CD4-positive, alpha-beta memory T cell (primary cell): ENCODE data around the gene GSK3A. TPM values are rescaled to one million over a fixed set of nuclear protein-coding genes. Genes with fewer than 3 reads are reported as not detected.

ENCODE experiments used
- CTCF ChIA-PET: fragments of 350-600 bp; sonication (Branson Sonifier 250); formaldehyde crosslinking; loops from one replicate; lab custom pipeline; 2021; ENCODE audit warnings: inconsistent platforms; ENCODE audit not compliant: partially characterized antibody; lab: Charles Lee
- POLR2A ChIA-PET: fragments of 350-600 bp; sonication (Branson Sonifier 250); formaldehyde crosslinking; loops from one replicate; lab custom pipeline; 2021; ENCODE audit not compliant: partially characterized antibody; lab: Charles Lee
- DNase-seq, 5 donors: peaks; one replicate each; pipeline versions ENCODE4 v3.0.0 to v3.0.0-alpha.2; 2020 to 2022; ENCODE audit warnings: mixed read lengths in 1 of 5
- H3K27ac ChIP-seq: one replicate; pipeline ENCODE4 v1.7.0; 2013; ENCODE audit warnings: low read depth, low read length
- H3K27me3 ChIP-seq: 2 replicates; pipeline ENCODE4 v1.7.0; 2013; ENCODE audit warnings: mild to moderate bottlenecking, low read length, moderate library complexity; ENCODE audit not compliant: insufficient read depth
- H3K36me3 ChIP-seq: 2 replicates; pipeline ENCODE4 v1.7.0; 2013; ENCODE audit warnings: mild to moderate bottlenecking, low read length, moderate library complexity; ENCODE audit not compliant: insufficient read depth
- H3K4me1 ChIP-seq: 2 replicates; pipeline ENCODE4 v1.7.0; 2013; ENCODE audit warnings: mild to moderate bottlenecking, low read length, moderate library complexity; ENCODE audit not compliant: insufficient read depth
- H3K4me3 ChIP-seq, 2 donors: one replicate each; pipeline ENCODE4 v1.7.0; 2013; ENCODE audit warnings: low read length in 2 of 2, mild to moderate bottlenecking in 1 of 2
- H3K9me3 ChIP-seq, 2 donors: one replicate each; pipeline ENCODE4 v1.7.0; 2013; ENCODE audit warnings: low read length in 2 of 2, control low read depth in 1 of 2; ENCODE audit not compliant: control insufficient read depth in 1 of 2
- H3K27ac Mint-ChIP-seq, 7 donors: one replicate each; pipeline ENCODE4 v1.8.0; 2020 to 2021; ENCODE audit warnings: mixed read lengths in 7 of 7, mild to moderate bottlenecking in 6 of 7, inconsistent platforms in 3 of 7, moderate library complexity in 3 of 7
- H3K27me3 Mint-ChIP-seq, 2 donors: one replicate each; pipeline ENCODE4 v1.8.0; 2020 to 2021; ENCODE audit warnings: mixed read lengths in 2 of 2
- H3K36me3 Mint-ChIP-seq, 2 donors: one replicate each; pipeline ENCODE4 v1.8.0; 2020 to 2021; ENCODE audit warnings: mixed read lengths in 2 of 2, inconsistent platforms in 1 of 2, mild to moderate bottlenecking in 1 of 2
- H3K4me1 Mint-ChIP-seq, 4 donors: one replicate each; pipeline ENCODE4 v1.8.0; 2020 to 2021; ENCODE audit warnings: mixed read lengths in 4 of 4, mild to moderate bottlenecking in 1 of 4
- H3K4me3 Mint-ChIP-seq, 8 donors: one replicate each; pipeline ENCODE4 v1.8.0; 2020 to 2021; ENCODE audit warnings: mixed read lengths in 8 of 8, mild to moderate bottlenecking in 7 of 8, moderate library complexity in 6 of 8, inconsistent platforms in 3 of 8
- H3K9me3 Mint-ChIP-seq, 8 donors: one replicate each; pipeline ENCODE4 v1.8.0; 2020 to 2021; ENCODE audit warnings: mixed read lengths in 8 of 8, mild to moderate bottlenecking in 5 of 8, inconsistent platforms in 3 of 8, moderate library complexity in 1 of 8
- intact Hi-C: fragments of 100-400 bp; cut with micrococcal nuclease; formaldehyde crosslinking; loops from one replicate; pipeline ENCODE4 v1.15.1; 2023
- polyA plus RNA-seq, 2 donors: library from polyadenylated mRNA; unstranded; fragments of 300-500 nt; fragmentation: Illumina TruSeq; gene quantifications; one replicate each; pipeline ENCODE4 v1.2.3, GENCODE V29; 2021
- total RNA-seq, 2 experiments: library from RNA; stranded (reverse); gene quantifications; one replicate each; pipeline ENCODE4 v1.2.3, GENCODE V29; 2021

GSK3A gene
- total and polyA plus RNA-seq, 4 experiments from 2014 or later = 10.0 to 38.9 (median 30.0) TPM

DNA sequence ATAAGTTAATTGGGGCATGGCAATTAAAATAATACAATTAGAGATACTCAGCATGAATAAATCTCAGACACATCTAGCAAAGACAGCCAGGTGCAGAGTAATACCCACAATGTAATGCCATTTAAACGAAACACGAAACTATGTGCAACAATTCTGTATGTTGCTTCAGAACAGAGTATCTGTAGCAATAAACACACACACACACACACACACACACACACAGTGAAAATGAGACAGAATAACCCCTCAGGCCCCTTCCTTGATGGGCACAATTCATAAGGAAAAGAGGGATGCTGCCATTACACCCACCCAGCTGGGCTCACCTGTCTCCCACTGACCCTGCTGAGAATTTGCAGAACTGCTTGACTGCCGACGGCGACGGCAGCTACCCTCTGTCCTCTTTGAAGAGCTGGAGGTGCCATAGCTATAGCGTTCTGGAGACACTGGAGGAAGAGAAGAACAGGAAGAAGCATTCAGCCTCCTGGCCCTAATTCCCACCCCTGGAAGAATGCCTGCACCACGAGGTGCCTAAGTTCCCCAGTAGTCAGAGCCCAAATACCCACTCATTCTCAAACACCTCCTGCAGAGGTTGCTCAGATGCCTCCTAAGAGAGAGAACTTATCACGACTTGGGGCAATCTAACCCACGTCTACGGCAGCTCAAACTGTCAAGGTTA, 27.5 kb downstream of the GSK3A start:
- H3K9me3 Mint-ChIP-seq = peaks cover 0 to 6% (median 0%) of the 10 kb centered on the region in 8 donors
- Histone ChIP-seq H3K27ac (peak overlapping the region; percentile 90), H3K4me1 (peaks cover 71% of the 10 kb centered on the region), H3K4me3 (no peak overlapping the region), H3K27me3 (no peaks in the 10 kb centered on the region), H3K36me3 (peaks cover 40% of the 10 kb centered on the region), H3K9me3 (no peaks in the 10 kb centered on the region)
- peaks cover 30 to 46% of the 10 kb centered on the region in 2 donors for H3K36me3 Mint-ChIP-seq
- H3K4me3 Mint-ChIP-seq = peak overlapping the region; percentile 90 to 98 (median 94)
- no peaks in the 10 kb centered on the region for H3K27me3 Mint-ChIP-seq
- POLR2A ChIA-PET = interaction anchor here (0.5 to 9.7 kb wide), 4 partner anchors 14 to 92 kb away, joined by 3 to 149 read pairs (median 52); partner anchors contain the start of gene GSK3A
- H3K4me1 Mint-ChIP-seq = peaks cover 46 to 69% (median 63%) of the 10 kb centered on the region in 4 donors
- intact Hi-C loops = no loop called here
- peak overlapping the region; percentile 77 to 97 (median 87) for H3K27ac Mint-ChIP-seq
- CTCF ChIA-PET = interaction anchor here (0.7 to 2.7 kb wide), 7 partner anchors 11 to 132 kb away, joined by 3 to 17 read pairs (median 5); partner anchors contain the start of gene GSK3A
- DNase-seq = no peak

DNA sequence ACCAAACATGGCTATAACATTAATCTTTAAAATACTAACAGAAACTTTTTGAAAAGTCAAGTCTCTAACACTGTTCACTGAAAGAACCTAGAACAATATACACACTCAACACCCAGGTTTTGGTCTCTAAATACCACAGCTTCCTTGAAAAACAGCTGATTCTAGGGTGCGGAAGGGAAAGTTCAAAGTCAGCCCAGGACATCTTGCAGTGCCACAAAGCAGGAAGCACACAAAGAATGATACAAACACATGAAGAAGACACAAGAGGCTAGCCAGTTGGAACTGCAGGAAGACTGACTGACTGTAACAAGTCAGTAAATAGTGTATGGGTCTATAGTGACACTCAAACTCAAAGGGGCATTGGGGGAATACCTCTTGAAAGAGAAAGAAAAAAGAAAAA, 29.5 kb downstream of the GSK3A start:
- Histone ChIP-seq H3K36me3 (peaks cover 60% of the 10 kb centered on the region), H3K4me3 (no peak overlapping the region), H3K4me1 (peaks cover 71% of the 10 kb centered on the region), H3K27ac (peak overlapping the region; percentile 18), H3K27me3 (no peaks in the 10 kb centered on the region), H3K9me3 (no peaks in the 10 kb centered on the region)
- Mint-ChIP-seq H3K4me3 (peak overlapping the region in 7 of 8 donors; percentile 15 to 81 (median 68)), H3K36me3 (peaks cover 48 to 64% of the 10 kb centered on the region in 2 donors), H3K9me3 (peaks cover 0 to 6% (median 0%) of the 10 kb centered on the region in 8 donors), H3K27me3 (no peaks in the 10 kb centered on the region), H3K4me1 (peaks cover 46 to 70% (median 63%) of the 10 kb centered on the region in 4 donors), H3K27ac (peak overlapping the region; percentile 63 to 92 (median 84))
- DNase-seq = no peak
- intact Hi-C loops = no loop called here
- ChIA-PET POLR2A (interaction anchor here (0.7 to 1.7 kb wide), 3 partner anchors 11 to 14 kb away, joined by 3 to 7 read pairs (median 3); no protein-coding TSS in a partner anchor), CTCF (interaction anchor here (0.7 to 1.1 kb wide), 3 partner anchors 19 to 105 kb away, joined by 3 read pairs; no protein-coding TSS in a partner anchor)

DNA sequence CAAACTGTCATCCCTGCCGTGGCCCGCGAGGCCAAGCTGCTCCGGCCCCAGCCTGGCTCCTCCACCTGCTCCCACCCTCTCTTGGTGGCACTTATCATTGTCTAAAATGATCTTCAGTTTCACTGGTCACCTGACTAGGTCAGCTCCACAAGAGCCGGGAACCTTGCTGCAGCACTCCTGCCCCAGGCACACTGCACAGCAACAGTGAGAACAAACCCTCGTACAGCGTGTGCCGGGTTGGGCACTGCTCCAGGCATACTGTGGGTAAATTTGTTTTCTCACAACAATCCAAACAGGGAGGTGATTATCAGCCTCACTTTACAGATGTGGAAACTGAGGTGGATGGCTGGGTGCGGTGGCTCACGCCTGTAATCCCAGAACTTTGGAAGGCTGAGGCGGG, 33.8 kb downstream of the GSK3A start:
- Mint-ChIP-seq H3K27ac (peak overlapping the region in 4 of 7 donors; percentile 6 to 75 (median 48)), H3K36me3 (peaks cover 62 to 71% of the 10 kb centered on the region in 2 donors), H3K4me3 (no peak overlapping the region), H3K9me3 (peaks cover 0 to 3% (median 0%) of the 10 kb centered on the region in 8 donors), H3K4me1 (peaks cover 46 to 78% (median 62%) of the 10 kb centered on the region in 4 donors), H3K27me3 (no peaks in the 10 kb centered on the region)
- peak overlapping the region; percentile 27 for H3K27ac ChIP-seq
- CTCF ChIA-PET = no interaction called here
- POLR2A ChIA-PET = interaction anchor here (0.8 to 2.0 kb wide), 2 partner anchors 18 to 34 kb away, joined by 3 to 9 read pairs; partner anchors contain the start of gene GSK3A
- H3K36me3 ChIP-seq = peaks cover 78% of the 10 kb centered on the region
- H3K27me3 ChIP-seq = no peaks in the 10 kb centered on the region
- H3K4me3 ChIP-seq = no peak overlapping the region
- H3K4me1 ChIP-seq = peaks cover 83% of the 10 kb centered on the region
- no peak for DNase-seq
- intact Hi-C loops = no loop called here
- no peaks in the 10 kb centered on the region for H3K9me3 ChIP-seq

DNA sequence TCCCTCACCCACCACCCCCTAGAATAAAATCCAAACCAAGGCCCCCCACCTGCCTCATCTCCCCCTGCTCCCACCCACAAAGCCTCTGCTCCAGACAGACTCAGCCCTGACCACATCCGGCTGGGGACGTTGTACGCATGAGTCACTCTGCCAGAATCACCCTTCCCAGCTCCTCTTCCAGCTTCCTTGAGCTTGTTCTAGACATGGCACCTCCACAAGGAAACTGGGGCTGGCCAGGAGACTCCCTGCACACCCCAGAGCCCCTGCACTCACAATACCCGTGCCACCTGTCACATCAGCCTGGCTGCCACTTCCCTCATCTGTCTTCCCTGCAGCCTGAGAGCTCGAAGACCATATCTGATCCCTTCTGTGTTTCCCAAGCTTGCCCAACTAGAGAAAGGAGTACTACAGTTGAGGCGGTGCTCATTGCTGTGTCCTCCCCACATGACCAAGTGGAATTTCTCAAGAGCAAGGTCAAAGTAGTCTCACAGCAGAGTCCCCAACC, 34.6 kb downstream of the GSK3A start:
- H3K4me3 Mint-ChIP-seq = peak overlapping the region in 4 of 8 donors; percentile 42 to 73 (median 62)
- POLR2A ChIA-PET = interaction anchor here (0.8 to 2.3 kb wide), 5 partner anchors 9 to 35 kb away, joined by 3 to 9 read pairs (median 8); partner anchors contain the start of gene GSK3A
- CTCF ChIA-PET = interaction anchor here (0.9 kb wide), 1 partner anchor 76 kb away, joined by 3 read pairs; the partner anchor contains the start of gene POU2F2
- peak overlapping the region; percentile 16 for H3K27ac ChIP-seq
- intact Hi-C loops = no loop called here
- H3K27me3 Mint-ChIP-seq = no peaks in the 10 kb centered on the region
- peaks cover 59 to 71% of the 10 kb centered on the region in 2 donors for H3K36me3 Mint-ChIP-seq
- H3K4me1 Mint-ChIP-seq = peaks cover 44 to 78% (median 61%) of the 10 kb centered on the region in 4 donors
- H3K9me3 Mint-ChIP-seq = peaks cover 0 to under 1% (median 0%) of the 10 kb centered on the region in 8 donors
- H3K4me3 ChIP-seq = no peak overlapping the region
- peaks cover 78% of the 10 kb centered on the region for H3K36me3 ChIP-seq
- H3K27me3 ChIP-seq = no peaks in the 10 kb centered on the region
- peak overlapping the region; percentile 80 to 89 (median 87) for H3K27ac Mint-ChIP-seq
- peak in 1 of 5 donors; percentile 65 for DNase-seq
- H3K4me1 ChIP-seq = peaks cover 83% of the 10 kb centered on the region
- H3K9me3 ChIP-seq = no peaks in the 10 kb centered on the region

DNA sequence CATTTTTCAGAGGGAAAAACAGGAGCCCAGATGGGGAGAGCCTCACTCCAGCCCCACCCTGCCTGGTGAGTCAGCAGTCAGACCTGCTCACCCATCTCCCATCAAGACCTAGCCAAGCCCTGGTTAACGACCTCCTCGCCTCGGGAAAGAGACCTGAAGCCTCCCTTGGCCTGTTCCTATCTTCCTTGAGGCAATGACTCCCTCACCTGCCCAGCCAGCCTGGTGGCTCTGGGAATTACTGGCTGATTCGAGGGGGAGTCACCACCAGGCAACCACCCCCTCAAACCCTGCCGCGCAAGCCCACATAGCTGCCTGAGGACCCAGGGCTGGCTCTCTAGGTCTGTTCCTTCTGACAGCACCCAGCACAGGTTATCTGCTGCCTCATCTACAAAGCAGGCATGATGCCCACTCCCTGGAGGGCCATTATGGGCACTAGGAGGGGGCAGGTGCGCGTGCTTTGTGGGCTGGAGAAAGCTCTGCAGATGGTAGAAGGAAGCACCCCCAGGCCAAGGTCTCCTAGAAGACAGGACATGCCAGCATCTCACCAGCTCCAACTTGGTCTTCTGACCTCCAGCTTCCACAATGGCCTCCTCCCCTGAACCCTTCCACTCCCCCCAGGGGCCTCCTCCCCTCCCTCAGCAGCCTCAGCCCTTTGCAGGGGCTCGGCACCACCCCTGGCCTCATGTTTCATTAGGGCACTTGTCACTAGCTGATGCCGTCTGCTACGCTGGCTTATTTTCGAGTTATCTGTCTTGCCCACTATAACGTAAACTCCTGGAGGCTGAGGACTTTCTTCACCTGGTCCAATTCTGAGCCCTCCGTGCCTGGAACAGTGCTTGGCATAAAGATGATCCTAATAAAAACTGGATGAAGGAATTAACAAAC, 35.3 kb downstream of the GSK3A start:
- Mint-ChIP-seq H3K9me3 (no peaks in the 10 kb centered on the region), H3K4me3 (peak overlapping the region in 4 of 8 donors; percentile 18 to 64 (median 50)), H3K27ac (peak overlapping the region; percentile 41 to 89 (median 87)), H3K4me1 (peaks cover 49 to 79% (median 64%) of the 10 kb centered on the region in 4 donors), H3K27me3 (no peaks in the 10 kb centered on the region), H3K36me3 (peaks cover 62 to 76% of the 10 kb centered on the region in 2 donors)
- Histone ChIP-seq H3K4me1 (peaks cover 84% of the 10 kb centered on the region), H3K27me3 (no peaks in the 10 kb centered on the region), H3K36me3 (peaks cover 77% of the 10 kb centered on the region), H3K4me3 (no peak overlapping the region), H3K27ac (peak overlapping the region; percentile 16), H3K9me3 (no peaks in the 10 kb centered on the region)
- CTCF ChIA-PET = interaction anchor here (0.9 to 1.2 kb wide), 2 partner anchors 22 to 75 kb away, joined by 3 read pairs; partner anchors contain the start of gene POU2F2
- POLR2A ChIA-PET = interaction anchor here (1.2 to 2.3 kb wide), 4 partner anchors 8 to 35 kb away, joined by 3 to 9 read pairs (median 8); partner anchors contain the start of gene GSK3A
- DNase-seq = no peak
- intact Hi-C loops = no loop called here

DNA sequence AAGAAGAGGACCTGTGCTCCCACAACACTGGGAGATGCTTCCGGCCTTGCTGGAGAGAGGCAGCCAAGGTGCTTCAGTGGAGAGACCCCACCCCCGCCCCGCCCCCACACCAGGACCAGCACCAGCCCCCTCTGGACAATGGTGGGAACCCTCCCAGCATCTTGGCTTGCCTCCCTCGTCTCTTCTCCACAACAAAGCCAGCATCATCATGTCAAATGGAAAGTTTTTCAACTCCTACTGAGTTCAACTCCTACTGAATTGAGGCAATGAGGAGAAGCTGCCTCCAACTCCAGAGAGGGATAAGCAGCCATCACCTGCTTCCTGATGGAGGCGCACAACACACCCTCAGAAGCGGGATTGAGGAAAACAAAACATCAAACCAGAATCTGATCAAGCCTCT, 37.7 kb downstream of the GSK3A start:
- ChIA-PET CTCF (interaction anchor here (4.5 kb wide), 1 partner anchor 11 kb away, joined by 17 read pairs; no protein-coding TSS in a partner anchor), POLR2A (interaction anchor here (0.6 kb wide), 1 partner anchor 11 kb away, joined by 3 read pairs; no protein-coding TSS in a partner anchor)
- Histone ChIP-seq H3K27me3 (no peaks in the 10 kb centered on the region), H3K36me3 (peaks cover 65% of the 10 kb centered on the region), H3K9me3 (no peaks in the 10 kb centered on the region), H3K27ac (no peak overlapping the region), H3K4me3 (no peak overlapping the region), H3K4me1 (peaks cover 100% of the 10 kb centered on the region)
- H3K27ac Mint-ChIP-seq = peak overlapping the region in 6 of 7 donors; percentile 49 to 88 (median 75)
- peaks cover 69 to 98% (median 83%) of the 10 kb centered on the region in 4 donors for H3K4me1 Mint-ChIP-seq
- no peaks in the 10 kb centered on the region for H3K27me3 Mint-ChIP-seq
- H3K4me3 Mint-ChIP-seq = peak overlapping the region in 3 of 8 donors; percentile 2 to 44 (median 5)
- intact Hi-C loops = no loop called here
- peaks cover 0 to 2% (median 0%) of the 10 kb centered on the region in 8 donors for H3K9me3 Mint-ChIP-seq
- no peak for DNase-seq
- H3K36me3 Mint-ChIP-seq = peaks cover 58 to 87% of the 10 kb centered on the region in 2 donors
